Sigmoid colon (tissue), 4 donors: ENCODE data around the gene TLR8.

Experiments
- EP300 ChIP-seq, 4 donors: sonication (generic); formaldehyde crosslinking; IDR thresholded peaks; one replicate each; pipeline ENCODE4 v1.6.1; 2017; ENCODE audit warnings: antibody characterized with exemption in 4 of 4
- POLR2A ChIP-seq, 2 donors: fragments of 450-650 bp; IDR thresholded peaks; one replicate each; pipeline ENCODE4 v1.6.1; 2016; ENCODE audit warnings: antibody characterized with exemption in 2 of 2, mild to moderate bottlenecking in 2 of 2, moderate library complexity in 2 of 2
- POLR2AphosphoS5 ChIP-seq, 4 donors: sonication (generic); formaldehyde crosslinking; IDR thresholded peaks; one replicate each; pipeline ENCODE4 v1.6.1; 2017; ENCODE audit warnings: antibody characterized with exemption in 4 of 4
- TF ChIP-seq, protein P1 (sequence below), 4 experiments: fragments of 450-650 bp in 3 of 4; fragments of 200-600 bp in 1 of 4; IDR thresholded peaks; one replicate each; pipeline ENCODE4 v1.5.1; 2016 to 2019; ENCODE audit warnings: antibody characterized with exemption in 4 of 4, mild to moderate bottlenecking in 3 of 4, moderate library complexity in 2 of 4

GRCh38 chrX:12887767-12888166 lies 18.7 kb upstream of the TLR8 start:
- TF ChIP-seq, protein P1, sequence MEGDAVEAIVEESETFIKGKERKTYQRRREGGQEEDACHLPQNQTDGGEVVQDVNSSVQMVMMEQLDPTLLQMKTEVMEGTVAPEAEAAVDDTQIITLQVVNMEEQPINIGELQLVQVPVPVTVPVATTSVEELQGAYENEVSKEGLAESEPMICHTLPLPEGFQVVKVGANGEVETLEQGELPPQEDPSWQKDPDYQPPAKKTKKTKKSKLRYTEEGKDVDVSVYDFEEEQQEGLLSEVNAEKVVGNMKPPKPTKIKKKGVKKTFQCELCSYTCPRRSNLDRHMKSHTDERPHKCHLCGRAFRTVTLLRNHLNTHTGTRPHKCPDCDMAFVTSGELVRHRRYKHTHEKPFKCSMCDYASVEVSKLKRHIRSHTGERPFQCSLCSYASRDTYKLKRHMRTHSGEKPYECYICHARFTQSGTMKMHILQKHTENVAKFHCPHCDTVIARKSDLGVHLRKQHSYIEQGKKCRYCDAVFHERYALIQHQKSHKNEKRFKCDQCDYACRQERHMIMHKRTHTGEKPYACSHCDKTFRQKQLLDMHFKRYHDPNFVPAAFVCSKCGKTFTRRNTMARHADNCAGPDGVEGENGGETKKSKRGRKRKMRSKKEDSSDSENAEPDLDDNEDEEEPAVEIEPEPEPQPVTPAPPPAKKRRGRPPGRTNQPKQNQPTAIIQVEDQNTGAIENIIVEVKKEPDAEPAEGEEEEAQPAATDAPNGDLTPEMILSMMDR (IDR thresholded peaks at IDR 0.05): no peak
- no peak for TF ChIP-seq POLR2A (IDR thresholded peaks at IDR 0.05)
- TF ChIP-seq EP300 (IDR thresholded peaks at IDR 0.05): no peak
- TF ChIP-seq POLR2AphosphoS5 (IDR thresholded peaks at IDR 0.05): no peak
